ENCODE results near the gene CBLL1. TPM values are rescaled to one million over a fixed set of nuclear protein-coding genes. Genes with fewer than 3 reads are reported as not detected.

Gene CBLL1
- polyA plus RNA-seq, 3 donors, result 15.7 to 26.9 (median 20.6) TPM

DNA sequence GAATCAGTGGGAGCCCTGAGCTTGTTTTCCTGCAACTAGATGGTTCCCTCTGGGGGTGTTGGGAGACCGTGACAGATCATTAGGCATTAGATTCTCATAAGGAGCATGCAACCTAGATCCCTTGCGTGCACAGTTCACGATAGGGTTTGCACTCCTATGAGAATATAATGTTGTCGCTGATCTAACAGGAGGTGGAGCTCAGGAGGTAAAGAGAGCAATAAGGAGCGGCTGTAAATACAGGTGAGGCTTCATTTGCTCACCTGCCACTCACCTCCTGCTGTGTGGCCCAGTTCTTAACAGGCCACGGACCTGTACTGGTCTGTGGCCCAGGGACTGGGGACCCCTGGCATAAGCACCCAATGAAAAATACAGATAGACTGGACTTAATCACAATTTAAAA is 48.4 kb downstream of the CBLL1 start:
- DNase-seq, result no peak
- no peaks in the 10 kb centered on the region for H3K9me3 ChIP-seq (replicated peaks in 1 of 2; ENCODE audit: control insufficient read depth in 1 of 2, insufficient read depth in 1 of 2, low read length in 2 of 2)
- H3K4me1 ChIP-seq (ENCODE audit: control insufficient read depth in 1 of 2, insufficient read depth in 2 of 2, low read length in 2 of 2), result no peaks in the 10 kb centered on the region
- H3K27ac ChIP-seq (ENCODE audit: low read depth in 1 of 2, low read length in 2 of 2), result no peak overlapping the region
- H2AFZ ChIP-seq (ENCODE audit: insufficient read depth, low read depth, low read length, poor library complexity, severe bottlenecking), result no peak overlapping the region
- H3K9ac ChIP-seq (ENCODE audit: insufficient read depth, low read length, poor library complexity, severe bottlenecking), result no peak overlapping the region
- Mint-ChIP-seq H3K9me3 (peaks cover 0 to 2% (median 0%) of the 10 kb centered on the region in 7 donors), H3K36me3 (no peaks in the 10 kb centered on the region), H3K27ac (no peak overlapping the region), H3K27me3 (ENCODE audit: low read depth in 3 of 3) (peaks cover 1 to 10% (median 2%) of the 10 kb centered on the region in 3 donors), H3K4me3 (no peak overlapping the region), H3K4me1 (no peaks in the 10 kb centered on the region)
- H3K79me2 ChIP-seq (ENCODE audit: insufficient read depth, low read length), result no peaks in the 10 kb centered on the region
- H3K36me3 ChIP-seq (replicated peaks in 1 of 2; ENCODE audit: control insufficient read depth in 1 of 2, insufficient read depth in 2 of 2, low read length in 2 of 2), result no peaks in the 10 kb centered on the region
- 95% methylated on average over 6 of the region's 6 CpGs for WGBS (ENCODE audit: insufficient coverage)
- H3K4me3 ChIP-seq (replicated peaks in 1 of 3; ENCODE audit: low read depth in 2 of 3, low read length in 3 of 3), result no peak overlapping the region
- no peaks in the 10 kb centered on the region for H4K20me1 ChIP-seq (ENCODE audit: insufficient read depth, low read length)
- no peak overlapping the region for H3K4me2 ChIP-seq (replicated peaks; ENCODE audit: extremely low read depth, low read length, poor library complexity, severe bottlenecking)
- no peaks in the 10 kb centered on the region for H3K27me3 ChIP-seq (ENCODE audit: control insufficient read depth in 2 of 2, insufficient read depth in 2 of 2, low read length in 2 of 2)
- TF ChIP-seq, protein P1, sequence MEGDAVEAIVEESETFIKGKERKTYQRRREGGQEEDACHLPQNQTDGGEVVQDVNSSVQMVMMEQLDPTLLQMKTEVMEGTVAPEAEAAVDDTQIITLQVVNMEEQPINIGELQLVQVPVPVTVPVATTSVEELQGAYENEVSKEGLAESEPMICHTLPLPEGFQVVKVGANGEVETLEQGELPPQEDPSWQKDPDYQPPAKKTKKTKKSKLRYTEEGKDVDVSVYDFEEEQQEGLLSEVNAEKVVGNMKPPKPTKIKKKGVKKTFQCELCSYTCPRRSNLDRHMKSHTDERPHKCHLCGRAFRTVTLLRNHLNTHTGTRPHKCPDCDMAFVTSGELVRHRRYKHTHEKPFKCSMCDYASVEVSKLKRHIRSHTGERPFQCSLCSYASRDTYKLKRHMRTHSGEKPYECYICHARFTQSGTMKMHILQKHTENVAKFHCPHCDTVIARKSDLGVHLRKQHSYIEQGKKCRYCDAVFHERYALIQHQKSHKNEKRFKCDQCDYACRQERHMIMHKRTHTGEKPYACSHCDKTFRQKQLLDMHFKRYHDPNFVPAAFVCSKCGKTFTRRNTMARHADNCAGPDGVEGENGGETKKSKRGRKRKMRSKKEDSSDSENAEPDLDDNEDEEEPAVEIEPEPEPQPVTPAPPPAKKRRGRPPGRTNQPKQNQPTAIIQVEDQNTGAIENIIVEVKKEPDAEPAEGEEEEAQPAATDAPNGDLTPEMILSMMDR (IDR thresholded peaks at IDR 0.05), result no peak
- intact Hi-C loops (cut with micrococcal nuclease), result no loop called here

- no peaks in the 10 kb centered on the region for H3K9me3 ChIP-seq (replicated peaks in 1 of 2; ENCODE audit: control insufficient read depth in 1 of 2, insufficient read depth in 1 of 2, low read length in 2 of 2)
- no peak for DNase-seq
- TF ChIP-seq, protein P1 (IDR thresholded peaks at IDR 0.05), result no peak
- no peak overlapping the region for H3K4me3 Mint-ChIP-seq
- no peak overlapping the region for H3K27ac ChIP-seq (ENCODE audit: low read depth in 1 of 2, low read length in 2 of 2)
- H3K9ac ChIP-seq (ENCODE audit: insufficient read depth, low read length, poor library complexity, severe bottlenecking), result no peak overlapping the region
- no peak overlapping the region for H3K4me2 ChIP-seq (replicated peaks; ENCODE audit: extremely low read depth, low read length, poor library complexity, severe bottlenecking)
- intact Hi-C loops (cut with micrococcal nuclease), result no loop called here
- H3K4me1 ChIP-seq (ENCODE audit: control insufficient read depth in 1 of 2, insufficient read depth in 2 of 2, low read length in 2 of 2), result no peaks in the 10 kb centered on the region
- H3K79me2 ChIP-seq (ENCODE audit: insufficient read depth, low read length), result no peaks in the 10 kb centered on the region
- no peak overlapping the region for H2AFZ ChIP-seq (ENCODE audit: insufficient read depth, low read depth, low read length, poor library complexity, severe bottlenecking)
- H3K27me3 Mint-ChIP-seq (ENCODE audit: low read depth in 3 of 3), result peaks cover 0 to 4% (median 3%) of the 10 kb centered on the region in 3 donors
- no peaks in the 10 kb centered on the region for H3K27me3 ChIP-seq (ENCODE audit: control insufficient read depth in 2 of 2, insufficient read depth in 2 of 2, low read length in 2 of 2)
- H4K20me1 ChIP-seq (ENCODE audit: insufficient read depth, low read length), result no peaks in the 10 kb centered on the region
- 81% methylated on average over 3 of the region's 6 CpGs for WGBS (ENCODE audit: insufficient coverage)
- H3K4me1 Mint-ChIP-seq, result no peaks in the 10 kb centered on the region
- peaks cover 0 to 2% (median 0%) of the 10 kb centered on the region in 7 donors for H3K9me3 Mint-ChIP-seq
- H3K36me3 ChIP-seq (replicated peaks in 1 of 2; ENCODE audit: control insufficient read depth in 1 of 2, insufficient read depth in 2 of 2, low read length in 2 of 2), result no peaks in the 10 kb centered on the region
- no peak overlapping the region for H3K27ac Mint-ChIP-seq
- H3K4me3 ChIP-seq (replicated peaks in 1 of 3; ENCODE audit: low read depth in 2 of 3, low read length in 3 of 3), result no peak overlapping the region
- no peaks in the 10 kb centered on the region for H3K36me3 Mint-ChIP-seq
Measured at GRCh38 chr7:107799647-107800264, 55.8 kb downstream of the CBLL1 start.
